T-helper 9 cell (primary cell): ENCODE results near the gene NRP1.

Source experiments
- DNase-seq: peaks from one replicate; pipeline ENCODE4 v3.0.0-alpha.2; 2020

NRP1 gene

GRCh38 chr10:33201971-33202370 is 132.5 kb downstream of the NRP1 start:
- no peak for DNase-seq

GRCh38 chr10:33201056-33201780 is 133.2 kb downstream of the NRP1 start:
- DNase-seq = no peak

GRCh38 chr10:33199731-33200232 is 134.7 kb downstream of the NRP1 start:
- DNase-seq = no peak

- no peak for DNase-seq
Measured at GRCh38 chr10:33198610-33199009, 135.9 kb downstream of the NRP1 start.

- DNase-seq = no peak
Measured at GRCh38 chr10:33196710-33197491, 137.6 kb downstream of the NRP1 start.

- no peak for DNase-seq
Measured at GRCh38 chr10:33196377-33196706, 138.1 kb downstream of the NRP1 start.

- no peak for DNase-seq
Measured at GRCh38 chr10:33195608-33196376, 138.7 kb downstream of the NRP1 start.

GRCh38 chr10:33193701-33194521 is 140.6 kb downstream of the NRP1 start:
- no peak for DNase-seq

- DNase-seq = peak; percentile 51
Measured at GRCh38 chr10:33193057-33193700, 141.3 kb downstream of the NRP1 start.

- no peak for DNase-seq
Measured at GRCh38 chr10:33192190-33192589, 142.3 kb downstream of the NRP1 start.

- DNase-seq = no peak
Measured at GRCh38 chr10:33190406-33190805, 144.1 kb downstream of the NRP1 start.

GRCh38 chr10:33189808-33190207 is 144.7 kb downstream of the NRP1 start:
- no peak for DNase-seq

- no peak for DNase-seq
Measured at GRCh38 chr10:33189363-33189762, 145.1 kb downstream of the NRP1 start.

- DNase-seq = no peak
Measured at GRCh38 chr10:33187427-33187999, 147.0 kb downstream of the NRP1 start.

GRCh38 chr10:33186150-33186549 is 148.3 kb downstream of the NRP1 start:
- DNase-seq = no peak

GRCh38 chr10:33183655-33184054 is 150.8 kb downstream of the NRP1 start:
- DNase-seq = no peak

- no peak for DNase-seq
Measured at GRCh38 chr10:33180921-33181320, 153.5 kb downstream of the NRP1 start.

GRCh38 chr10:33180390-33180789 is 154.1 kb downstream of the NRP1 start:
- DNase-seq = no peak

GRCh38 chr10:33179067-33179466 is 155.4 kb downstream of the NRP1 start:
- DNase-seq = no peak

GRCh38 chr10:33178026-33178755 is 156.3 kb downstream of the NRP1 start:
- DNase-seq = no peak

GRCh38 chr10:33176688-33177087 is 157.8 kb downstream of the NRP1 start:
- DNase-seq = no peak
